Activated naive CD4-positive, alpha-beta T cell treated with anti-CD3 and anti-CD28 coated beads, Interleukin-2, amount 10 ng/mL, durations not matched to agents 7 days and 5 days (primary cell): ENCODE data around the gene REG1B.
"Not testable (repeated sequence)": the region's sequence is repeated elsewhere in the genome, so short reads cannot be mapped to it uniquely, and the experiment has no call there.

Source experiments
- CTCF ChIA-PET: fragments of 350-600 bp; sonication (Branson Sonifier 250); formaldehyde crosslinking; loops from one replicate; lab custom pipeline; 2021; ENCODE audit warnings: antibody characterized with exemption; lab: Charles Lee
- DNase-seq: peaks from one replicate; pipeline ENCODE4 v3.0.0-alpha.2; 2020
- H3K27ac Mint-ChIP-seq: one replicate; pipeline ENCODE4 v1.8.0; 2021; ENCODE audit warnings: mild to moderate bottlenecking, moderate library complexity, mixed read lengths
- H3K27me3 Mint-ChIP-seq: one replicate; pipeline ENCODE4 v1.8.0; 2021; ENCODE audit warnings: mild to moderate bottlenecking, mixed read lengths
- H3K36me3 Mint-ChIP-seq: one replicate; pipeline ENCODE4 v1.8.0; 2021; ENCODE audit warnings: mixed read lengths
- H3K4me1 Mint-ChIP-seq: one replicate; pipeline ENCODE4 v1.8.0; 2021; ENCODE audit warnings: mixed read lengths
- H3K4me3 Mint-ChIP-seq: one replicate; pipeline ENCODE4 v1.8.0; 2021; ENCODE audit warnings: mild to moderate bottlenecking, moderate library complexity, mixed read lengths
- H3K9me3 Mint-ChIP-seq: one replicate; pipeline ENCODE4 v1.8.0; 2021; ENCODE audit warnings: mixed read lengths

Gene REG1B

GRCh38 chr2:79101024-79101423 is 13.2 kb upstream of the REG1B start:
- H3K27ac Mint-ChIP-seq = no peak overlapping the region
- peaks cover 21% of the 10 kb centered on the region for H3K9me3 Mint-ChIP-seq
- no peaks in the 10 kb centered on the region for H3K4me1 Mint-ChIP-seq
- H3K4me3 Mint-ChIP-seq = no peak overlapping the region
- H3K27me3 Mint-ChIP-seq = no peaks in the 10 kb centered on the region
- H3K36me3 Mint-ChIP-seq = no peaks in the 10 kb centered on the region
- CTCF ChIA-PET = no interaction called here
- no peak for DNase-seq

GRCh38 chr2:79100285-79100684 is 12.5 kb upstream of the REG1B start:
- Mint-ChIP-seq H3K27me3 (no peaks in the 10 kb centered on the region), H3K9me3 (peaks cover 21% of the 10 kb centered on the region), H3K27ac (no peak overlapping the region), H3K36me3 (no peaks in the 10 kb centered on the region), H3K4me1 (no peaks in the 10 kb centered on the region), H3K4me3 (no peak overlapping the region)
- DNase-seq = no peak
- CTCF ChIA-PET = no interaction called here

- no peaks in the 10 kb centered on the region for H3K27me3 Mint-ChIP-seq
- no peak overlapping the region for H3K27ac Mint-ChIP-seq
- no peak for DNase-seq
- no peak overlapping the region for H3K4me3 Mint-ChIP-seq
- CTCF ChIA-PET = no interaction called here
- H3K9me3 Mint-ChIP-seq = peaks cover 18% of the 10 kb centered on the region
- H3K4me1 Mint-ChIP-seq = no peaks in the 10 kb centered on the region
- H3K36me3 Mint-ChIP-seq = no peaks in the 10 kb centered on the region
Observed at GRCh38 chr2:79099140-79099686, 11.4 kb upstream of the REG1B start.

- no peaks in the 10 kb centered on the region for H3K4me1 Mint-ChIP-seq
- H3K36me3 Mint-ChIP-seq = no peaks in the 10 kb centered on the region
- peaks cover 15% of the 10 kb centered on the region for H3K9me3 Mint-ChIP-seq
- no peak overlapping the region for H3K4me3 Mint-ChIP-seq
- CTCF ChIA-PET = no interaction called here
- no peak for DNase-seq
- no peaks in the 10 kb centered on the region for H3K27me3 Mint-ChIP-seq
- H3K27ac Mint-ChIP-seq = no peak overlapping the region
Observed at GRCh38 chr2:79097843-79098242, 10.1 kb upstream of the REG1B start.

GRCh38 chr2:79090693-79091092 is 2.9 kb upstream of the REG1B start:
- Mint-ChIP-seq H3K27me3 (no peaks in the 10 kb centered on the region), H3K9me3 (peaks cover 4% of the 10 kb centered on the region), H3K4me1 (no peaks in the 10 kb centered on the region), H3K36me3 (no peaks in the 10 kb centered on the region), H3K4me3 (no peak overlapping the region), H3K27ac (no peak overlapping the region)
- no peak for DNase-seq
- CTCF ChIA-PET = no interaction called here

GRCh38 chr2:79086255-79086654 is 1.5 kb downstream of the REG1B start:
- H3K27ac Mint-ChIP-seq = no peak overlapping the region
- DNase-seq = no peak
- H3K27me3 Mint-ChIP-seq = no peaks in the 10 kb centered on the region
- H3K9me3 Mint-ChIP-seq = peaks cover 6% of the 10 kb centered on the region
- no peaks in the 10 kb centered on the region for H3K36me3 Mint-ChIP-seq
- no peaks in the 10 kb centered on the region for H3K4me1 Mint-ChIP-seq
- H3K4me3 Mint-ChIP-seq = no peak overlapping the region
- CTCF ChIA-PET = no interaction called here

- Mint-ChIP-seq H3K27me3 (no peaks in the 10 kb centered on the region), H3K36me3 (no peaks in the 10 kb centered on the region), H3K4me1 (no peaks in the 10 kb centered on the region), H3K9me3 (peaks cover 6% of the 10 kb centered on the region), H3K4me3 (no peak overlapping the region), H3K27ac (no peak overlapping the region)
- CTCF ChIA-PET = no interaction called here
- no peak for DNase-seq
Observed at GRCh38 chr2:79085382-79085781, 2.4 kb downstream of the REG1B start.

- Mint-ChIP-seq H3K4me3 (no peak overlapping the region), H3K9me3 (peaks cover 6% of the 10 kb centered on the region), H3K27ac (no peak overlapping the region), H3K36me3 (no peaks in the 10 kb centered on the region), H3K27me3 (no peaks in the 10 kb centered on the region), H3K4me1 (no peaks in the 10 kb centered on the region)
- DNase-seq = no peak
- CTCF ChIA-PET = no interaction called here
Observed at GRCh38 chr2:79084495-79085135, 3.2 kb downstream of the REG1B start.

GRCh38 chr2:79083597-79084251 is 4.1 kb downstream of the REG1B start:
- no peak overlapping the region for H3K4me3 Mint-ChIP-seq
- CTCF ChIA-PET = no interaction called here
- H3K27ac Mint-ChIP-seq = no peak overlapping the region
- no peaks in the 10 kb centered on the region for H3K4me1 Mint-ChIP-seq
- H3K27me3 Mint-ChIP-seq = no peaks in the 10 kb centered on the region
- H3K9me3 Mint-ChIP-seq = peaks cover 6% of the 10 kb centered on the region
- H3K36me3 Mint-ChIP-seq = no peaks in the 10 kb centered on the region
- no peak for DNase-seq

- Mint-ChIP-seq H3K4me3 (no peak overlapping the region), H3K27me3 (no peaks in the 10 kb centered on the region), H3K4me1 (no peaks in the 10 kb centered on the region), H3K36me3 (no peaks in the 10 kb centered on the region), H3K27ac (no peak overlapping the region), H3K9me3 (peaks cover 10% of the 10 kb centered on the region)
- CTCF ChIA-PET = no interaction called here
- DNase-seq = no peak
Observed at GRCh38 chr2:79082987-79083386, 4.8 kb downstream of the REG1B start.

- Mint-ChIP-seq H3K4me3 (no peak overlapping the region), H3K27me3 (no peaks in the 10 kb centered on the region), H3K27ac (no peak overlapping the region), H3K4me1 (no peaks in the 10 kb centered on the region), H3K36me3 (no peaks in the 10 kb centered on the region), H3K9me3 (no peaks in the 10 kb centered on the region)
- CTCF ChIA-PET = no interaction called here
- DNase-seq = no peak
Observed at GRCh38 chr2:79071078-79071477, 16.7 kb downstream of the REG1B start.

- Mint-ChIP-seq H3K27me3 (no peaks in the 10 kb centered on the region), H3K27ac (no peak overlapping the region), H3K4me3 (no peak overlapping the region), H3K9me3 (no peaks in the 10 kb centered on the region), H3K4me1 (no peaks in the 10 kb centered on the region), H3K36me3 (no peaks in the 10 kb centered on the region)
- CTCF ChIA-PET = no interaction called here
- DNase-seq = no peak
Observed at GRCh38 chr2:79065201-79065600, 22.6 kb downstream of the REG1B start.

- H3K4me3 Mint-ChIP-seq, H3K4me1 Mint-ChIP-seq, H3K9me3 Mint-ChIP-seq, H3K27me3 Mint-ChIP-seq, H3K36me3 Mint-ChIP-seq, DNase-seq, CTCF ChIA-PET, H3K27ac Mint-ChIP-seq: not testable (repeated sequence)
Observed at GRCh38 chr2:79054769-79055168, 33.0 kb downstream of the REG1B start.

GRCh38 chr2:79053486-79053885 is 34.3 kb downstream of the REG1B start:
- DNase-seq, CTCF ChIA-PET, H3K27ac Mint-ChIP-seq: not testable (repeated sequence)

GRCh38 chr2:79041032-79041448 is 46.8 kb downstream of the REG1B start:
- Mint-ChIP-seq H3K27me3 (no peaks in the 10 kb centered on the region), H3K36me3 (no peaks in the 10 kb centered on the region), H3K9me3 (no peaks in the 10 kb centered on the region), H3K4me3 (no peak overlapping the region), H3K27ac (no peak overlapping the region), H3K4me1 (no peaks in the 10 kb centered on the region)
- DNase-seq = no peak
- CTCF ChIA-PET = no interaction called here

More at GRCh38 chr2:79053486-79053885, 34.3 kb downstream of the REG1B start:
- H3K36me3 Mint-ChIP-seq, H3K9me3 Mint-ChIP-seq, H3K4me1 Mint-ChIP-seq, H3K27me3 Mint-ChIP-seq, H3K4me3 Mint-ChIP-seq: not testable (repeated sequence)
